Measurements from ENCODE around the gene EFCAB6.

The EFCAB6 gene

GRCh38 chr22:43828725-43828997, 16.6 kb upstream of the EFCAB6 start:
- no peak for DNase-seq

GRCh38 chr22:43827926-43828724, 16.0 kb upstream of the EFCAB6 start:
- DNase-seq: no peak

- no peak for DNase-seq
Observed at GRCh38 chr22:43827003-43827735, 15.1 kb upstream of the EFCAB6 start.

GRCh38 chr22:43826142-43827002, 14.3 kb upstream of the EFCAB6 start:
- no peak for DNase-seq

GRCh38 chr22:43825651-43826050, 13.5 kb upstream of the EFCAB6 start:
- DNase-seq: no peak

- DNase-seq: no peak
Observed at GRCh38 chr22:43824724-43825420, 12.8 kb upstream of the EFCAB6 start.

- DNase-seq: no peak
Observed at GRCh38 chr22:43823911-43824665, 12.0 kb upstream of the EFCAB6 start.

GRCh38 chr22:43823353-43823908, 11.3 kb upstream of the EFCAB6 start:
- no peak for DNase-seq

GRCh38 chr22:43821606-43822425, 9.7 kb upstream of the EFCAB6 start:
- no peak for DNase-seq

GRCh38 chr22:43820651-43821305, 8.7 kb upstream of the EFCAB6 start:
- no peak for DNase-seq

- no peak for DNase-seq
Observed at GRCh38 chr22:43819931-43820640, 8.0 kb upstream of the EFCAB6 start.

- DNase-seq: no peak
Observed at GRCh38 chr22:43819421-43819921, 7.4 kb upstream of the EFCAB6 start.

GRCh38 chr22:43818981-43819380, 6.9 kb upstream of the EFCAB6 start:
- no peak for DNase-seq

GRCh38 chr22:43817402-43817801, 5.3 kb upstream of the EFCAB6 start:
- no peak for DNase-seq

GRCh38 chr22:43814264-43814663, 2.2 kb upstream of the EFCAB6 start:
- DNase-seq: no peak

GRCh38 chr22:43812890-43813289, 785 bp upstream of the EFCAB6 start:
- DNase-seq: no peak

GRCh38 chr22:43811777-43812148, 342 bp downstream of the EFCAB6 start:
- DNase-seq: no peak

- DNase-seq: no peak
Observed at GRCh38 chr22:43802897-43803495, 9.1 kb downstream of the EFCAB6 start.

GRCh38 chr22:43800970-43801369, 11.1 kb downstream of the EFCAB6 start:
- DNase-seq: no peak
